GM12878 (cell line): ENCODE measurements around the gene FOXO1. TPM values are rescaled to one million over a fixed set of nuclear protein-coding genes. Genes with fewer than 3 reads are reported as not detected.

Source experiments
- EP300 ChIP-seq, 2 experiments: fragments of 150-350 bp in 1 of 2; IDR thresholded peaks; 2 replicates each; pipeline ENCODE4 v1.6.1; 2011 to 2012; ENCODE audit warnings: low read depth in 2 of 2, low read length in 2 of 2, borderline replicate concordance in 1 of 2, improper control_type of control experiment in 1 of 2, inconsistent platforms in 1 of 2; ENCODE audit not compliant: control insufficient read depth in 1 of 2
- NFIC ChIP-seq: IDR thresholded peaks from 2 replicates; pipeline ENCODE4 v1.6.1; 2012; ENCODE audit warnings: low read depth, mild to moderate bottlenecking, inconsistent platforms, low read length, moderate library complexity
- NR2F1 ChIP-seq: fragments of 450-650 bp; conservative IDR thresholded peaks from 2 replicates; pipeline ENCODE4 v1.6.1; 2017; ENCODE audit warnings: mild to moderate bottlenecking
- RAD21 ChIP-seq: IDR thresholded peaks from 2 replicates; pipeline ENCODE4 v1.6.1; 2011; ENCODE audit warnings: mild to moderate bottlenecking, low read depth, low read length, moderate library complexity; ENCODE audit not compliant: insufficient read depth
- polyA plus RNA-seq, 11 experiments: library from polyadenylated mRNA; depleted of rRNA in 4 of 11; unstranded in 6 of 11; stranded (reverse) in 5 of 11; fragments of >200 nt; fragmentation: Nextera tagmentation in 4 of 11; fragmentation: Illumina TruSeq in 1 of 11; extraction: Ambion mirVana in 4 of 11; extraction: Trizol in 1 of 11; gene quantifications; 1 replicate in 1 of 11; 2 replicates in 10 of 11; pipeline versions ENCODE4 v1.2.1 to v1.2.3, GENCODE V29; 2011 to 2016; ENCODE audit warnings: inconsistent platforms in 2 of 11, missing spikeins in 2 of 11, low read depth in 1 of 11
- total RNA-seq, 4 experiments: library from RNA; depleted of rRNA in 3 of 4; stranded (reverse); fragments of >200 nt in 3 of 4; fragmentation: Illumina TruSeq in 1 of 4; extraction: Trizol in 1 of 4; gene quantifications; 2 replicates each; pipeline versions ENCODE4 v1.2.1 to v1.2.3, GENCODE V29; 2013 to 2021
- TF ChIP-seq, protein P1 (sequence below): IDR thresholded peaks from 2 replicates; pipeline ENCODE4 v1.6.1; 2012; ENCODE audit warnings: improper control_type of control experiment, low read depth, low read length; ENCODE audit not compliant: insufficient replicate concordance

Gene FOXO1
- total and polyA plus RNA-seq, 10 of the 15 experiments (the other 5 are each of a cell fraction or from before 2014, with no cell fraction given) = 0.58 to 8.3 (median 0.88) TPM

GRCh38 chr13:40688781-40689180 is 22.3 kb upstream of the FOXO1 start (continued):
- TF ChIP-seq, protein P1, sequence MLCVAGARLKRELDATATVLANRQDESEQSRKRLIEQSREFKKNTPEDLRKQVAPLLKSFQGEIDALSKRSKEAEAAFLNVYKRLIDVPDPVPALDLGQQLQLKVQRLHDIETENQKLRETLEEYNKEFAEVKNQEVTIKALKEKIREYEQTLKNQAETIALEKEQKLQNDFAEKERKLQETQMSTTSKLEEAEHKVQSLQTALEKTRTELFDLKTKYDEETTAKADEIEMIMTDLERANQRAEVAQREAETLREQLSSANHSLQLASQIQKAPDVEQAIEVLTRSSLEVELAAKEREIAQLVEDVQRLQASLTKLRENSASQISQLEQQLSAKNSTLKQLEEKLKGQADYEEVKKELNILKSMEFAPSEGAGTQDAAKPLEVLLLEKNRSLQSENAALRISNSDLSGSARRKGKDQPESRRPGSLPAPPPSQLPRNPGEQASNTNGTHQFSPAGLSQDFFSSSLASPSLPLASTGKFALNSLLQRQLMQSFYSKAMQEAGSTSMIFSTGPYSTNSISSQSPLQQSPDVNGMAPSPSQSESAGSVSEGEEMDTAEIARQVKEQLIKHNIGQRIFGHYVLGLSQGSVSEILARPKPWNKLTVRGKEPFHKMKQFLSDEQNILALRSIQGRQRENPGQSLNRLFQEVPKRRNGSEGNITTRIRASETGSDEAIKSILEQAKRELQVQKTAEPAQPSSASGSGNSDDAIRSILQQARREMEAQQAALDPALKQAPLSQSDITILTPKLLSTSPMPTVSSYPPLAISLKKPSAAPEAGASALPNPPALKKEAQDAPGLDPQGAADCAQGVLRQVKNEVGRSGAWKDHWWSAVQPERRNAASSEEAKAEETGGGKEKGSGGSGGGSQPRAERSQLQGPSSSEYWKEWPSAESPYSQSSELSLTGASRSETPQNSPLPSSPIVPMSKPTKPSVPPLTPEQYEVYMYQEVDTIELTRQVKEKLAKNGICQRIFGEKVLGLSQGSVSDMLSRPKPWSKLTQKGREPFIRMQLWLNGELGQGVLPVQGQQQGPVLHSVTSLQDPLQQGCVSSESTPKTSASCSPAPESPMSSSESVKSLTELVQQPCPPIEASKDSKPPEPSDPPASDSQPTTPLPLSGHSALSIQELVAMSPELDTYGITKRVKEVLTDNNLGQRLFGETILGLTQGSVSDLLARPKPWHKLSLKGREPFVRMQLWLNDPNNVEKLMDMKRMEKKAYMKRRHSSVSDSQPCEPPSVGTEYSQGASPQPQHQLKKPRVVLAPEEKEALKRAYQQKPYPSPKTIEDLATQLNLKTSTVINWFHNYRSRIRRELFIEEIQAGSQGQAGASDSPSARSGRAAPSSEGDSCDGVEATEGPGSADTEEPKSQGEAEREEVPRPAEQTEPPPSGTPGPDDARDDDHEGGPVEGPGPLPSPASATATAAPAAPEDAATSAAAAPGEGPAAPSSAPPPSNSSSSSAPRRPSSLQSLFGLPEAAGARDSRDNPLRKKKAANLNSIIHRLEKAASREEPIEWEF = no peak
- no peak for TF ChIP-seq EP300 (IDR thresholded peaks at IDR 0.05; ENCODE audit: borderline replicate concordance in 1 of 2, control insufficient read depth in 1 of 2, low read depth in 2 of 2, low read length in 2 of 2)
- no peak for TF ChIP-seq NFIC
- TF ChIP-seq NR2F1 = no peak
- TF ChIP-seq RAD21 = no peak
